GM21360 (cell line): ENCODE results near the gene PRKCA.
A peak's percentile ranks its signal among the peaks of the same experiment; 100 is the strongest.

Experiments
- ATAC-seq: cut with Tn5 transposase; IDR thresholded peaks from one replicate; pipeline ENCODE4 v1.9.1; 2021; ENCODE audit warnings: mild to moderate bottlenecking, moderate library complexity; ENCODE audit not compliant: unreplicated experiment

Gene PRKCA

GRCh38 chr17:66531851-66532295 is 229.5 kb downstream of the PRKCA start:
- no peak for ATAC-seq

GRCh38 chr17:66533572-66533971 is 231.2 kb downstream of the PRKCA start:
- ATAC-seq = no peak

- ATAC-seq = no peak
Observed at GRCh38 chr17:66533986-66534385, 231.6 kb downstream of the PRKCA start.

GRCh38 chr17:66535611-66536010 is 233.2 kb downstream of the PRKCA start:
- no peak for ATAC-seq

- no peak for ATAC-seq
Observed at GRCh38 chr17:66537502-66537901, 235.1 kb downstream of the PRKCA start.

- no peak for ATAC-seq
Observed at GRCh38 chr17:66538776-66539175, 236.4 kb downstream of the PRKCA start.

GRCh38 chr17:66540131-66540781 is 237.8 kb downstream of the PRKCA start:
- no peak for ATAC-seq

- ATAC-seq = peak; percentile 50
Observed at GRCh38 chr17:66541461-66542128, 239.2 kb downstream of the PRKCA start.

- ATAC-seq = peak; percentile 84
Observed at GRCh38 chr17:66542129-66542966, 239.9 kb downstream of the PRKCA start.

- ATAC-seq = no peak
Observed at GRCh38 chr17:66542967-66543520, 240.6 kb downstream of the PRKCA start.

- no peak for ATAC-seq
Observed at GRCh38 chr17:66543526-66543925, 241.1 kb downstream of the PRKCA start.

- ATAC-seq = no peak
Observed at GRCh38 chr17:66545918-66546317, 243.5 kb downstream of the PRKCA start.

GRCh38 chr17:66547151-66547865 is 244.9 kb downstream of the PRKCA start:
- ATAC-seq = no peak

- ATAC-seq = no peak
Observed at GRCh38 chr17:66548158-66548557, 245.7 kb downstream of the PRKCA start.

GRCh38 chr17:66548659-66549310 is 246.4 kb downstream of the PRKCA start:
- ATAC-seq = no peak

- ATAC-seq = no peak
Observed at GRCh38 chr17:66549311-66549704, 246.9 kb downstream of the PRKCA start.

GRCh38 chr17:66549731-66550207 is 247.4 kb downstream of the PRKCA start:
- no peak for ATAC-seq

GRCh38 chr17:66551839-66552238 is 249.4 kb downstream of the PRKCA start:
- ATAC-seq = no peak

GRCh38 chr17:66552371-66552770 is 250.0 kb downstream of the PRKCA start:
- ATAC-seq = no peak

GRCh38 chr17:66555605-66556004 is 253.2 kb downstream of the PRKCA start:
- no peak for ATAC-seq
